GM18858 (cell line): ENCODE data around the gene IL6ST.
"Not testable (repeated sequence)": the region's sequence is repeated elsewhere in the genome, so short reads cannot be mapped to it uniquely, and the experiment has no call there.

Experiments used
- ATAC-seq: cut with Tn5 transposase; IDR thresholded peaks from one replicate; pipeline ENCODE4 v1.9.1; 2021; ENCODE audit not compliant: unreplicated experiment

IL6ST gene

DNA sequence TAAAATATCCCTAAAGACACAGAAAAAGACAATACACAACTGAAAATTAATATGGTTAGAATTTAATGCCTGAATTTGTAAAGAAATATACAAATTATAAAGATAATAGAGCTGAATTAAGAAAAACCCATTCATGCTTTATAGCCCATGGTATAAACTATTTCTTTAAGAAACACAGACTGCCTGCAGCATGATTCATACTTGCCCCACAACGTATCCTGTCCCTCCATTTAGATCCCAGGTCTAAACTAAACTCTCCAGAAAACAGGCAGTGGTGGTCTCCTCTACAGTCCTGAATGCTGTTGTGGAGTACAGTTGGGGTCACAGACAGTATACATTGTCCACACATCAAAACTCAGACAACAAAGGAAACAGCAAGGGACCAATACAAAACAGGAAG is 24.8 kb downstream of the IL6ST start:
- ATAC-seq = no peak

DNA sequence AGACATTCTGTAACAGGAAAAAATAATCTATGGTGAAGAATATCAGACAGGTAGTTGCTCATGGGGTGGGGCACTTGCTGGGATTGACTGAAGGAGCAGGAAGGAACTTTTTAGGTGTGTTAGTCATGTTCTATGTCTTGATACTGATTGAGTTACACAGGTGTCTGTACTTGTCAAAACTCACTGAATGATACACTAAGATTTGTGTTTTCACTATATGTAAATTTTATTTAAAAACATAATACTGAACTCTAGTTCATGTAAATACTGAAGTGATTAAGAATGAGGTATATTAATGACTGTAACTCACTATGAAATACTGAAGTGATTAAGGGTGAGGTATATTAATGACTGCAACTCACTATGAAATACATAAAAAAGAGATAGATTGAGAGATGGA is 28.5 kb downstream of the IL6ST start:
- ATAC-seq = no peak

DNA sequence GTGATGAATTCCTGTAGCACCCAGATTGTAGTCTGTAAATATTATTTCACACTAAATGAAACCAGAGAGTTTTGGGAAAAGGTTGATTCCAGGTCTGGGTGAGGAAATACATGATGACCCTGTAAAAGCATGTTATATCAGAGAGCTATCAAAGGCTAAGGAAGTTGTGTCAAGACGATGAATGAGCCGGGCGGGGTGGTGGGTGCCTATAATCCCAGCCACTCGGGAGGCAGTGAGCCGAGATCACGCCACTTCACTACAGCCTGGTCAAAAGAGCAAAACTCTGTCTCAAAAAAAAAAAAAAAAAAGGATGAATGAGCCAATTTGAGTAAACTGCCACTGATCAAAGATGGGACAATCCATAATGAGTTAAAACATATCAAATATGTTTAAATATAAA is 29.2 kb downstream of the IL6ST start:
- no peak for ATAC-seq

DNA sequence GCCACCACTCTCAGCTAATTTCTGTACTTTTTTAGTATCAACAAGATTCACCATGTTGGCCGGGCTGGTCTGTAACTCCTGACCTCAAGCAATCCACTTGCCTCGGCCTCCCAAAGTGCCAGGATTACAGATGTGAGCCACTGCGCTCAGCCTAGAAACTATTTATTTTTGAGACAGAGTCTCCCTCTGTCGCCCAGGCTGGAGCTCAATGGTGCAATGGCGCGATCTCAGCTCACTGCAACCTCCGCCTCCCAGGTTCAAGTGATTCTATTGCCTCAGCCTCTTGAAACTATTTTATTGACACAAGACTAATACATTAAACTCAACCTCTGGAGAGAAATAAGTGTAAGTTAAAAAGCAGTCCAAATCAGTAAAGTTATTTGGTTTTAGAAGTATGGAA is 34.0 kb downstream of the IL6ST start:
- no peak for ATAC-seq

DNA sequence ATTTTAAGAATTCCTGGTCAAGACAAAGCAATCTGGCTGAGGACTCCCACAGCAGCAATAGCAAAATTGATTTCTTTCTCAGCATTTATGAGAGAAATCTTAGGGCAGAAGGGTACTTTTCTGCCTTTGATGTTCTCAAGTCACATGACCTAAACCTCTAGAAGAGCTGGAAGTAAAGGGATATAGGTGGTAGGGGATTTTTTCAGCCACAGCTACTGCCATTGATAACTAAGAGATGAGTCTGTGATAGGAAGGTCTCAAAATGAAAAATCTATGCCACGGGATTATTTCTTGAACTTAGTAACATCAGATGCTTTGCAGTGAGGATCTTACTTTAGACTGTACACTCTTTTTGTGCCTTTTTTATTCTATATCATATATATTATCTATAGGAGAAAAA is 35.6 kb downstream of the IL6ST start:
- no peak for ATAC-seq

DNA sequence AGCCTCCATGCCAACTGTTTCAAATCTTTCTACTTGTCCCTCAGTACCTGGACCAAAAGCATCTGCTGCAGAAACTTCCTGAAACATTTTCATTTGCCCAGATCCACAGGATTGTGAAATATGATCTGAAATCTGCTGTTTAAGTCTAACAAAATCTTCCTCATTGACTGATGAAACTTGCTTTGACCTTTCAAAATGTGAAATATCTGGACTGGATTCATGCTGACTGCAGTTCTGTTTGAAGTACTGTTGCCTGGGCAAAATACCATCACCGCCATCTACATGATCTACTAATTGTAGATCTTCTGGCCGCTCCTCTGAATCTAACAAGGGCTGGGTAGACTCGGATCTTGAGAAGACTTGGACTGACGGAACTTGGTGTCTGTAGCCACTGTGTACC is 53.6 kb downstream of the IL6ST start:
- not testable (repeated sequence) for ATAC-seq

DNA sequence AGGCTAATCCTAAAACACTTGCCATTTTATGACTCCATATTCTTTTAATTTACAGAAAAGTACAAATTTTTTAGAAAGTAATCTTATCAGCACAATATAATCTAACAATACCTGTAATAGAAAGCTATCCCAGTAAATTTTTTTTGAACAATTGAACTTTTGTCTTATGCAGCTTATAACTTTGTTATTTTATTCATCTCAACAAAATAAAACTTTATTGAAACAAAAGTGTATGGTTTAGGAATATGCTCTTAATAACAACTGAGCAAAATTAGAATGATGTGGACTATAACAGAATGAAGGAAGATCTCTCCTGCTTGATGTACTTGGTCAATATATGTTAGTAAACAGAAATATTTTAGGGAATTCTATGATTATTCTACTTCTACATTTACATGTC is 57.2 kb downstream of the IL6ST start:
- not testable (repeated sequence) for ATAC-seq

DNA sequence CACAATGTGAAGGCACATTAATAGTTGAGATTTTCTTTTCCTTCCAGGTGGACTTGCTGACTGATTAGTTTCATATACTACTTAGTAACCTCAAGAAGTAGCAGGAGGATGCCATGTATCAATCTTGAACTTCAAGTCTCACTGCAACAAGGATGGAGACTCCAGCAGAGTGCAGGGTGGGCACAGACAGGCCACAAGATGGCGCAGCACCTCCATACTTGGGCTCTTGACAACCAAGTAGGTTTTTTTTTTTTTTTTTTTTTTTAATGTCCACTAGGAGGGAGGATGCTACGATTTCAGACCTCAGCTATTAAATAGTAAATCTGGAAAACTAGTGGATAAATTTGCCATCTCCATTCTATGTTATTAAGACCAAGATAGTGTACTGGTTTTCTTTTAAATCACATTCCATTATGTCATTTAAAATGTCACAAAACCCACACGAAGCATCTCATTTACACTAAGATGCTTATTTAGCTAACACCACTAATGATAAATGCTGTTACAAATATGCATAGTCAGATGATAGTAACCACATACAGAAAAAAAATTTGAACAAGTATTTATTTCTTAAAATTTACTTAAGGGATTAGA is 58.6 kb downstream of the IL6ST start:
- ATAC-seq = no peak

DNA sequence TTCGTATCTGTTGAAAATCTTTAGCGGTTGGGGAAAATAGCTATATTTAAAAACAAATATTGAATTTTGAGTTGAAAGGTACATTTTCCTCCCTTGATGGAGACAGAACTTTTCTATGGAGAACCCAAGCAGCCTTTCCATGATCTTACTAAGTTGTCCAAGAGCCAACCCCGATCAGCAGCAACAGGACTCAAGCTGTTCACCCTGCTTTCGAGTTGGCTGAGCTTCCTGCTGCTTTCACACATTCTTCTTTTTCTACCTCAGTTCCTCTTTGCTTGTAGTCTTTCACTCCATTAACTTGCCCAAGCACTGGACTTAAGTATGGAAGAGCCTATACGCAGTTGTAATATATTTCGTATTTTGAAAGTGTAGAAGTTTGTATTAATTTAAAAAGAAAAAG is 59.4 kb downstream of the IL6ST start:
- no peak for ATAC-seq

DNA sequence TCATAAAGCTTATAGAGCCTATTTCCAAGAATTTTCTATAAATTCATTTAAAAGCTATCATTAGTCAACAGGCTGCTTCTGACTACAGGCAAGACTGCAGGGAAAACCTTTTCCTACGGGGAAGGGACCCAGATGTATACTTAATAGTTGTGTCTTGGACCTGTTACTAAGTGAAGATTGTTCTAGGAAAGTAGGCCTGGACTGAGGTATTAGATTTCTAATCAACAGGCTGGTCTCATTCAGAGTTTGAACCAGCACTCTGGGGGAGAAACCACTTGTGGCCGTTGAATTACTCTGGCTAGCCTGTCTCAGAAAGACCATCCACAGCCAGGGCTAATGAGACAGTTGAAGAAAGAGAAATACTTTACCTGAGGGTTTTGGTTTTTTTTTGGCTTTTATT is 60.0 kb downstream of the IL6ST start:
- no peak for ATAC-seq

DNA sequence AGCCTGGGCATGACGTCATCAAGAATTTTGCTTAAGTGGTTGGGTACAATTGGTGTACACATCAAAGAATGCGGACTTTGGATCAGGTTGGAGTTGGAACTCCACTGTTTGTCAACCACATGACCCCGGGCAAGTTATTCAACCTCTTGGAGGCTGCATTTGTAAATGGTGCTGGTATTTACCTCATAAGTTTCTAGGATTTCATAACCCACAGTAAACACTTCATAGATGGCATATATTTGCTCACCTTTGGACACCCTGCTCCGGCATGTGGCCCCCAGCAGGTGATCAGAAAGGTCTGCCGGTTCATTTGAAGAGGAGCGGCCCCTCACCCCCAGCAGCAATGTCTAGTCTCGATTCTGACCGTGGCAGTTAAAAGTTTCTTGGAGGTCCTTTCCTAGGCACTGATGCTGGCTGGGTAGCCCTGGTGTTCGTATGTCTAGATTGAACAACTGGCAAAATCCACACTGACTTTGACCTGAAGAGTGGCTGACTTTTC is 60.6 kb downstream of the IL6ST start:
- no peak for ATAC-seq

DNA sequence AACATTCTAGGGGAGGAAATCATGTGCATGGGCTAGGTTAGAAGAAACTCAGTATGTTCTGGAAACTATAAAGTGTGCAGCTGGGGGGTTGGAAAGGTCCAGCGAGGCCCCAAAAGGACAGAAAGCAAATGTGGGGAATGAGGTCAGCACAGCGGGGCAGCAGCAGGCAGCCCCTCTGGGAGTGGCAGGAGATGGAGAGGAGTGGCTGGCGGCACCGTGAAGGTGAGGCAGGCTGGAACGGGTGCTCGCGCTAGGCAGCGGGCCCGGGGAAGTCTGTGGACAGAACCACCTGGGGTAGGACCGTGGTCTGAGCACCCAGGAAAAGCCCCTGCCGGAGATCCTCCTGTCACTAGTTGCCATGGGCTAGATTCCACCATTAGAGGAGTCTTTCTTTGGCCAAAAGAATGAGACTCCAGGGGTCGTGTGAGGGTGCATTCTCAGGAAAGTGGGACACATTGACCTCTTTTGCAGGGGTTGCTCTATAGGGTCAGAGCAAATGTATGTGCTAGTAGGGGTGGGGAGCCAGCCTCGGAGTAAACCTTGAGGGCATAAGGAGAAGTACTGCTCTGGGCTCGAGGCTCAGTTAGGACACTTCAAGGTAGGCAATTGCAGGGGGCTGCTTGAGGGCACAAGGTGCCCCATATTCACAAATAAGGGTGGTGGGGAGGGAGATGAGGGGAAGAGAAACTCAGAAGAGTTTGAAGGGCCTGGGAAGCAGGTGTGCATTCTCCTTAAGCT is 61.2 kb downstream of the IL6ST start:
- ATAC-seq = no peak

DNA sequence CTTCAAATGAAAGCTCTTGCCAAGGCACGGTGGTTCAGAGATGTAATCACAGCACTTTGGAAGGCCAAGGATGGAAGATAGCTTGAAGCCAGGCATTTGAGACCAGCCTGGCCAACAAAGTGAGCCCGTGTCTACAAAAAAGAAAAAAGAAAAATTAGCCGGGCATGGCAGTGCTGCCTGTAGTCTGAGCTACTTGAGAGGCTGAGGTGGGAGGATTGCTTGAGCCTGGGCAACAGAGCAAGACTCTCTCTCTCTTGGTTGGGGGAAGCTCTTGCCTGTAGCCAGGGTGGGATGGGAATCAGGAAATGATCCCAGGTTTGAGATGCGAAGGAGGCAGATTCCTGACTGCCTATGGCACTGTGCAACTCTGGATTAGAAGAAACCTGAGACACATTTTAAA is 62.1 kb downstream of the IL6ST start:
- no peak for ATAC-seq

DNA sequence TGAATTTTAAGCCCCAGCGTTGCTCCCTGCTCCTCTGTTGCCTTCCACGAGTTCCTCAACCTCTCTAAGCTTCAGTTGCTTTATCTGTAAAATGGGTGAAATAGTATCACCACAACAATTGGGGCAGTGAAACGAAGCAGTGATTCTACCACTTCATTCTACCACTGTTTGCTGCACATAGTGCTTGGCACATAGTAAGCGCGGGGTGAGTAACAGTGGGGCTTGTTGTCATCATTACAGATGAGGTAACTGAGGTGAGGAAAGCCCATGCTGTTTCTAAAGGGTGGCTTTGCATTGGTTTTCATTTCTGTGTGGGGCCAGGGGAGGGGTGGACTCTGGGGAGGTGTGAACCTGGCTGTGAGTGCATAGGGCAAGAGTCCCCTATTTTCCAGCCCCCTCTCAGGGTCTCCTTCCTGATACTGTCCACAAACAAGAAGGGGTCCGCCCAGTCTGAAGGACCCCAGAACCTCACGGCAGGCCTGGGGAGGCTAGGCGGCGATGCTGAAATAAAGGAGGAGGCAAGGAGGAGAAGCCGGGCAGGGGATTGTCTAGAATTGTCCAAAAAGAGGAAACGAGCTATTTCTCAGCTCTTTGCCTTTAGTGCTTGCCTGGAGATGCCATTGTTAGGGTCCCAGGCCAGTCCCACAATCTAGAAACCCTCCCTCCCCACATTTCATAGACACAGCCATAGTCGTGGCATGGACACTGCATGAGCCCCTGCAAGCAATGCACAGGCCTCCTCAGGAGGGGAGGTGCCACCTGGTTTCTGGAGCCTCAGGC is 65.6 kb downstream of the IL6ST start:
- ATAC-seq = no peak

DNA sequence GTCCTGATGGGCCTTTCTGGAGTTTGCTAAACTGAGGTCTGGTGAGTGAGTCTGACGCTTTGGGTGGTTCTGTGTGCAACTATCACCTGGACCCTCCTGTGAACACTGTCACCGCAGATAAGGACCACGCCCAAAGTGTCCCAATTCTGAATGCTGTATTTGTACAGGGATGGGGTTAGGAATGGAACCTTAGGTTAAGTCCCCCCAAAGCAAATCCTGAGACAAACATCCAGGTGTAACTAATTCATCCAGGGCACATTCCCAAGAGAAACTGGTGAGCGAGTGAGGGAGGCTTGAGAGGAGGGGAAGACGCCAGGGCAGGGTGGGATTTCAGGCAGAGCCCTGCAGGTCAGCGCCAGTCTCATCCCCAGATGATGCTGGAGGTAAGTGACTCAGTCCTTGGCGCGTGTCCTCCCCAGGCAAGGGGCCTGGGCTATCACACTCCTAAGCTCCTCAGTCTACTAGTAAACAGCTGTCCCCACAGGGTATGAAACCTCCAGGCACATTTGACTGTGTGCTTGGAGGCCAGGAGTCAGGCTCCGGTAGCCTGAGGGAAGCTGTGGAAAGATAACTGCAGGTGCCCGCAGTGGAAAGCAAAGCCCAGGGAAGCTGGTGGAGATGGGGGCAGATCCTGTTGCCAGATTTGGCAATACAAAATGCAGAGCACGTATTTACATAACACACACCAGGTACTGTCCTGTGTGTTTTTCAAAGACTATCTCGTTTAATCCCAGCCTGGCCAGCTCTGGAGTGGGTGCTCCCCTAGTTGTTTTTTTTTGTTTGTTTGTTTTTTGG is 66.7 kb downstream of the IL6ST start:
- no peak for ATAC-seq

DNA sequence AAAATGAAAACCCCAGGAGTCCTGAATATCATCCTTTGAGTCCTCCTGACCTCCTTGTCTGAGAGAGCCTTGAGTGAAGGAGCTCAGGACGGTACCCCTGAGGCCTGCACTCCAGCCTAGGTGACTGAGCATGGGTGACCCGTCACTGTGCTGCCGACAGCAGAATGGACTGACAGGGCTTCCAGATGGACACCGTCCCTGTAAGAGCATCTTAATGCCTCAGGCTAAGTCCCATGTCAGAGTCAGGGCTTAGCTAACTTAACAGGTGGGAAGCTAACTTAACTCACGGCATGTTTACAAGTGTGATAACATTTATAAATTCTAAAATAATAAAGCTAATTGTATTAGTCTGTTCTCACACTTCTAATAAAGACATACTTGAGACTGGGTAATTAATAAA is 68.3 kb downstream of the IL6ST start:
- ATAC-seq = no peak

DNA sequence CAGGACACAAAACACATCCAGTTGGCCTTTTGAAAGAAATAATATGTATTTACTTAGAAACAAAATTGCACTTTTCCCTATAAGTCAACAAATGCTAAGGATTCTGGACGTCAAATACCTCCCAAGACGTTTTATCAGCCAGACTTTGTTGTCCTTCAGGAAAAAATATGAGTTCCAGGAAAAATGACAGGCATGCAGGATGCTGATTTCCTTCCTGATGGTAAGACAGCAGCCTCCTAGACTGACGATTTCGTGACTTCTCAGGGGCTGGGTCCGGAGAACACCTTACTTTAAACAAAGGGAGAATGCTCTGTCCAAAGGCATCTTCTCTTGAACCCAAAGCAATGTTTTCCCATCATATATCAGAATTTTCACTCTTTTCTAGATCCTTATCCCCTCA is 69.1 kb downstream of the IL6ST start:
- ATAC-seq = no peak

DNA sequence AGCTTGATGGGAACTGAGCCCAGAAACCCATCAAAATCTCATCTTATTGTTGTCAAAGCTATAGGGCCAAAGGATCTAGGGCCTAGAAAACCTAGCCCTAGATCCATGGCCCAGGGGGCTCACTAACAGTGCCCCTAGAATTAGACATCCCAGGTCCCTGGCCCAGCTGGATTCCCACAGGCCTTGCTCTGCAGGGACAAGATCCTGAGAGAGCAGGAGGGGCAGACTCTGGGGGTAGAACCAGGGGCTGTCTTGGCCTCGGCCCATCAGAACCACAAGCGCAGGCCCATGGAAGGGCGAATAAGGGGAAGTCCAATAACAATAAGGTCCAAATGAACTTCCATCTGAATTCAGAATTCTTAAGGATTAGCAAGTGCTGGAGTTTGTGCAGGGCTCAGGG is 69.6 kb downstream of the IL6ST start:
- no peak for ATAC-seq

DNA sequence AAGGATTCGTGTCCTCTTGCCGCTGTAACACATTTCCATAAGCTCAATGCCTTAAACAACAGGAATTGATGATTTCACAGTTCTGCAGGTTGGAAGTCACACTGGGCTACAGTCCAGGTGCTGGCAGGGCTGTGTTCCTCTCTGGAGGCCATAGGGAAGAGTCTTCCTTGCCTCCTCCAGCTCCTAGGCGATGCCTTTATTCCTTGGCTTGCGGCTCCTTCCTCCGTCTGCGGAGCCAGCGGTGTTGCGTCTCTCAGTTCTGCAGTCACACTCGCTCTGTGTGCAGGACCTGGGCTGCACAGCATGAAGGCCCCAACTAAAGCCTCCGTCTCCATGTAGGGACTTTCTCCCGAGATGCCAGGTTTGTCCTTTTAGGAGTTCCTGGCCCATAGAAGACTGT is 70.0 kb downstream of the IL6ST start:
- ATAC-seq = no peak

DNA sequence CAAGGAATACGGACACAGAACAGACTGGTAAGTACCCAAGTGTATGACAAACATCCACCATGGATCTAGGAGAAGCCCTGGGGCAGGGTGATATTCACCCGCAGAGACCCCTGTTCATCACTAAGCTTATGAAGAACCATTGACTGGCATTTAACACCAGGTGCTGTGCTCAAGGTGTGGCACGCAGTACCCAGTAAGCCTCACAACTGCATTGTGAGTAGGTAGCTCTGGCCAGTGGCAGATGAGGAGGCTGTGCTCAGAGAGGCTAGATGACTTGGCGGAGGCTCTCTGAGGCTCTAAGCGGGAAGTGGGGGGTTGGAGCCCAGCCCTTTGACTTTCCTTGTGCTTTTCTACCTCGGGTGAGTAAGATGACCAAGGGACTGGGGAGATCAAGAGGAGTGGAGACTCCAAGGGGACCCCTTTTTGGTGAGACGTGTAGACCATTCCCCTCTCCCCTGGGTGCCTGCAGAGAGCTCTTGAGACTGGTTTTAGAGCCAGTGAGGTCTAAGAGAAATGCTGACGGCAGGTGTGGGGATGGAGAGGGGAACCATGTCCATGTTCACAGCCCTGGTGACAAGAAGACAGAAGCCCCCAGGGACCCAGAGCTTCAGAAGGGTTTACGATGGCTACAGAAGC is 70.8 kb downstream of the IL6ST start:
- ATAC-seq = no peak
